Body of pancreas (tissue), 4 donors: ENCODE results near the gene MAGI1. TPM values are rescaled to one million over a fixed set of nuclear protein-coding genes. Genes with fewer than 3 reads are reported as not detected.

Experiments used
- ATAC-seq: fragments of 150-250 bp; one replicate; pipeline ENCODE4 v1.9.1; 2016
- DNase-seq, 4 donors: peaks; one replicate each; pipeline ENCODE4 v3.0.0-alpha.2; 2019
- H3K27ac ChIP-seq, 4 donors: fragments of 200-600 bp; sonication (generic); 1 replicate in 3 of 4; 2 replicates in 1 of 4; pipeline versions ENCODE4 v1.5.1 to v1.6.1; 2016 to 2019; ENCODE audit warnings: mild to moderate bottlenecking in 1 of 4, mixed read lengths in 1 of 4, moderate library complexity in 1 of 4
- H3K27me3 ChIP-seq, 2 donors: fragments of 200-600 bp; sonication (generic); one replicate each; pipeline ENCODE4 v1.6.0; 2016; ENCODE audit warnings: mild to moderate bottlenecking in 1 of 2
- H3K36me3 ChIP-seq, 2 donors: fragments of 200-600 bp; sonication (generic); replicated peaks in 1 of 2; 2 replicates each; pipeline ENCODE4 v1.5.1; 2016; ENCODE audit warnings: low read depth in 2 of 2; ENCODE audit not compliant: insufficient read depth in 1 of 2
- H3K4me1 ChIP-seq: fragments of 200-600 bp; sonication (generic); one replicate; pipeline ENCODE4 v1.6.0; 2016
- H3K4me3 ChIP-seq, 2 donors: fragments of 200-600 bp; sonication (generic); 1 replicate in 1 of 2; 2 replicates in 1 of 2; pipeline ENCODE4 v1.5.1; 2016 to 2019
- H3K9me3 ChIP-seq, 3 donors: fragments of 200-600 bp; sonication (generic); 1 replicate in 2 of 3; 2 replicates in 1 of 3; pipeline ENCODE4 v1.5.1; 2016
- POLR2A ChIP-seq, 3 donors: fragments of 450-650 bp; IDR thresholded peaks; one replicate each; pipeline ENCODE4 v1.6.1; 2016; ENCODE audit warnings: antibody characterized with exemption in 3 of 3, mild to moderate bottlenecking in 2 of 3
- WGBS, 2 donors: methylation state at CpG; one replicate each; pipeline ENCODE4 v1.1.5; 2017; 5-methylcytosine and 5-hydroxymethylcytosine counted together
- intact Hi-C: fragments of 100-400 bp; cut with DNase I; formaldehyde crosslinking; loops from one replicate; pipeline ENCODE4 v1.15.1; 2023
- total RNA-seq, 2 donors: library from RNA; depleted of rRNA; stranded (reverse); fragments of >200 nt; gene quantifications; one replicate each; pipeline ENCODE4 v1.1.0, GENCODE V29; 2016
- TF ChIP-seq, protein P1 (sequence below), 7 experiments: fragments of 450-650 bp in 4 of 7; fragments of 200-600 bp in 3 of 7; sonication (generic) in 3 of 7; IDR thresholded peaks; one replicate each; pipeline ENCODE4 v1.5.1; 2016 to 2019; ENCODE audit warnings: antibody characterized with exemption in 7 of 7

The MAGI1 gene
- total RNA-seq, 2 donors from 2014 or later: 44.2 to 63.6 TPM

DNA sequence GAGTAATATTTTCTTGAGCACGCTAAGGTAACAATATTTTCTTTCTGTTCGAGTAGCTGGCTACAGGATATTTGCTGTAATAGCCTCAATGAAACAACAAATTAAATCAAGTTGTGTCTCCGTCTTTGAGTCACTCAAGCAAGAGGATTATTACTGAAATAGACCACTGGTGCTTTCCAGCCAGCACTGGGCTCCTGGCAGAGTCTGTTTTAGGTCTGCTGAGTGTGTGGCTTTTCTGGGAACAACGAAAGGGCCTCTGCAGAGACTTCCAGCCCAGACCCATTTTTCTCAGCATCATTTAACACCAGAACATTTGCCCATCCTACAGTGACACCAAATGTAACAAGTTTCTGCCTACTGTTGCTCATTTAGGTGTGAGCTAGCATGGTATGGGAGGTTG lies 652.9 kb downstream of the MAGI1 start:
- TF ChIP-seq, protein P1, sequence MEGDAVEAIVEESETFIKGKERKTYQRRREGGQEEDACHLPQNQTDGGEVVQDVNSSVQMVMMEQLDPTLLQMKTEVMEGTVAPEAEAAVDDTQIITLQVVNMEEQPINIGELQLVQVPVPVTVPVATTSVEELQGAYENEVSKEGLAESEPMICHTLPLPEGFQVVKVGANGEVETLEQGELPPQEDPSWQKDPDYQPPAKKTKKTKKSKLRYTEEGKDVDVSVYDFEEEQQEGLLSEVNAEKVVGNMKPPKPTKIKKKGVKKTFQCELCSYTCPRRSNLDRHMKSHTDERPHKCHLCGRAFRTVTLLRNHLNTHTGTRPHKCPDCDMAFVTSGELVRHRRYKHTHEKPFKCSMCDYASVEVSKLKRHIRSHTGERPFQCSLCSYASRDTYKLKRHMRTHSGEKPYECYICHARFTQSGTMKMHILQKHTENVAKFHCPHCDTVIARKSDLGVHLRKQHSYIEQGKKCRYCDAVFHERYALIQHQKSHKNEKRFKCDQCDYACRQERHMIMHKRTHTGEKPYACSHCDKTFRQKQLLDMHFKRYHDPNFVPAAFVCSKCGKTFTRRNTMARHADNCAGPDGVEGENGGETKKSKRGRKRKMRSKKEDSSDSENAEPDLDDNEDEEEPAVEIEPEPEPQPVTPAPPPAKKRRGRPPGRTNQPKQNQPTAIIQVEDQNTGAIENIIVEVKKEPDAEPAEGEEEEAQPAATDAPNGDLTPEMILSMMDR (IDR thresholded peaks at IDR 0.05): no peak
- TF ChIP-seq POLR2A (IDR thresholded peaks at IDR 0.05): no peak
- H3K27me3 ChIP-seq: no peaks in the 10 kb centered on the region
- no peak overlapping the region for H3K4me3 ChIP-seq
- H3K36me3 ChIP-seq: peaks cover 11 to 21% of the 10 kb centered on the region in 2 donors
- intact Hi-C loops: no loop called here
- no peak for DNase-seq
- no peaks in the 10 kb centered on the region for H3K4me1 ChIP-seq
- H3K27ac ChIP-seq: no peak overlapping the region
- no peaks in the 10 kb centered on the region for H3K9me3 ChIP-seq
- ATAC-seq: no peak
- WGBS, 2 donors: 91 to 94% methylated on average over 4 of the region's 4 CpGs

DNA sequence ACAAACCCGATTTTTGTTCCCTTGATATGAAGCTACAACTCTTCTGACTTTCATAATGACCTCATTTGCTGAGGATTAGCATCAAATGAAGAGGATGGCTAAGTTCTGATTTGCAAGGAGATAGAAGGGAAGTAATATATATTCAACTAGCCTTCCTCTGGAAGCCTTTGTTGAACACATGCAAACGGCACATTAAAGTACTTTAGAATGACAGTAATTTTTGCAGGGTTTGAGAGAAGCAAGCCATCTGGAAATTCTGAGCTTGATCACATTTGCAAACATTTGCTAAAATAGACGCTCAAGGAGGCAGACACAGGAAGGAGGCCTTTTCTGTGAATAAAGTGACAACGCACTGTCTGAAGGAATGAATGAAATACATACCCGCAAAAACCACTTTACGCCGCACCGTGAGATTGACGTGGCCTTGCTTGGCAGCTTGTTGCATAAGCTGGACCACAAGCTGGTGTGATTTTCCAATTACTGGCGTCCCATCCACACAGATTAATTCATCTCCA lies 657.2 kb downstream of the MAGI1 start:
- peaks cover 18 to 19% of the 10 kb centered on the region in 2 donors for H3K36me3 ChIP-seq
- H3K27ac ChIP-seq: no peak overlapping the region
- ATAC-seq: no peak
- no peaks in the 10 kb centered on the region for H3K4me1 ChIP-seq
- H3K9me3 ChIP-seq: no peaks in the 10 kb centered on the region
- TF ChIP-seq POLR2A (IDR thresholded peaks at IDR 0.05): no peak
- TF ChIP-seq, protein P1 (IDR thresholded peaks at IDR 0.05): no peak
- no peak overlapping the region for H3K4me3 ChIP-seq
- intact Hi-C loops: no loop called here
- 91 to 95% methylated on average over 10 of the region's 10 CpGs for WGBS, 2 donors
- DNase-seq: no peak
- H3K27me3 ChIP-seq: no peaks in the 10 kb centered on the region

DNA sequence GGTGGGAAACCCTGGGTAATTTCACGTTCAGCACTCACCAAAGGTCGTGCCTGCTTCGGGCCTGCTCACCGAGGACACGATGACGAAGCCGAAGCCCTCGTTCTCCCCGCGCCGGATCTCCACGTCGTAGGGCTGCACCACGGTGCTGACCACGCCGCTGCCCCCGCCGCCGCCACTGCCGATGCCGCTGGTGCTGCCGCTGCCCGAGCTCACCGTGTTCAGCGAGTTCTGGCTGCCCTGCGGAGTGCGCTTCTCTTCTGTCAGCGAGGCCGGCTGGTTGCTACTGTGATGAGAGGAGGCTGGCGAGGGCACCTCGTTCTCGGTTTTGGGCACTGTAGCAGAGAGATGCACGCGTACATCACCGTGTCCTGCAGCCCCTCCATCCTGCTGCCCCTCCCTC lies 659.5 kb downstream of the MAGI1 start:
- TF ChIP-seq POLR2A (IDR thresholded peaks at IDR 0.05): no peak
- TF ChIP-seq, protein P1 (IDR thresholded peaks at IDR 0.05): no peak
- Histone ChIP-seq H3K4me3 (no peak overlapping the region), H3K27me3 (no peaks in the 10 kb centered on the region), H3K27ac (no peak overlapping the region), H3K36me3 (peaks cover 18 to 19% of the 10 kb centered on the region in 2 donors), H3K4me1 (no peaks in the 10 kb centered on the region), H3K9me3 (no peaks in the 10 kb centered on the region)
- ATAC-seq (no peak), DNase-seq (no peak)
- 95 to 98% methylated on average over 29 to 33 of the region's 35 CpGs for WGBS, 2 donors
- intact Hi-C loops: no loop called here

DNA sequence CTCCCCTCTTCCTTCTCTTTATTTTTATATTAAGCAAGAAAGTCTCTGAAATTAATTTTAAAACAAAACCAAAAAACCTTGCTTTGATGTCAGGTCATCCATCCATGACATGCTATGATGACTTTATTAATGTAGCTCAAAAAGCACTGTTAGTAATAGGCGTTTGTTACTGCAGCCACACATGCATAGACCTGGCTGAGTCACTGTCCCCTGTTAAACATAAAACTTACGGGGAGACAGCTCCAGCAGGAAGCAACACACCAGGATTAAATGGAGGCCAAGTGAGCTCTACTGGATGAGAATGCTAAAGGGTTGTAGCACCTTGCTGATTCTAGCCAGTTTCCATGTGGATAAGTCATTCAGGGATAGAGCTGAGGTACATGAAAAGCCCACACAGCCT lies 661.1 kb downstream of the MAGI1 start:
- H3K36me3 ChIP-seq: peaks cover 10 to 19% of the 10 kb centered on the region in 2 donors
- intact Hi-C loops: no loop called here
- H3K27ac ChIP-seq: no peak overlapping the region

DNA sequence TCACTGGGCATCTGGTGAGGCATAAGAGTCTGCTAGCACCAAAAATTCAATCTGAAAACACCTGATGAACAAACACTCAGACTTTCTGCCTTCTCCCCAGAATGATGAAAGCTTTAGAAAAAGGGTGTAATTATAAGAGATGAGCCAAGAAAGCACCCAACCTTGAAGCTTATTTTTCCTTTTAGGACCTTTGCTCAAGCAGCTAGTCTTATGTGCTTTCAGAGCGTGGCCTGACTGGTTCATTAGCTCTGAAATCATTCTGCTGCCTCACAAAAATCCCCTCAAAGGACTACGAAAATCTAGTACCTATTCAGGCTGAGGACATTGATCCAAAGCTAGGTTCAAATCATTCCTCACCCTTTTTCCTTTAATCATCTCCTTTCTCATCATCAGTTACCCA lies 662.3 kb downstream of the MAGI1 start:
- DNase-seq: no peak
- ATAC-seq: no peak
- 81 to 87% methylated on average over 2 of the region's 2 CpGs for WGBS, 2 donors
- intact Hi-C loops: no loop called here
- Histone ChIP-seq H3K4me3 (no peak overlapping the region), H3K4me1 (no peaks in the 10 kb centered on the region), H3K36me3 (peaks cover under 1 to 13% of the 10 kb centered on the region in 2 donors), H3K27me3 (no peaks in the 10 kb centered on the region), H3K9me3 (no peaks in the 10 kb centered on the region), H3K27ac (no peak overlapping the region)
- TF ChIP-seq, protein P1 (IDR thresholded peaks at IDR 0.05): no peak
- TF ChIP-seq POLR2A (IDR thresholded peaks at IDR 0.05): no peak

More for the DNA sequence above, 661.1 kb downstream of the MAGI1 start:
- DNase-seq (no peak), ATAC-seq (no peak)
- no peak overlapping the region for H3K4me3 ChIP-seq
- 94 to 98% methylated on average over 2 of the region's 2 CpGs for WGBS, 2 donors
- TF ChIP-seq, protein P1 (IDR thresholded peaks at IDR 0.05): no peak
- no peak for TF ChIP-seq POLR2A (IDR thresholded peaks at IDR 0.05)
- H3K27me3 ChIP-seq: no peaks in the 10 kb centered on the region
- H3K9me3 ChIP-seq: no peaks in the 10 kb centered on the region
- no peaks in the 10 kb centered on the region for H3K4me1 ChIP-seq
